Liver (tissue), 9 donors: ENCODE measurements around the gene ARHGAP23. TPM values are rescaled to one million over a fixed set of nuclear protein-coding genes. Genes with fewer than 3 reads are reported as not detected.

Source experiments
- DNase-seq: peaks from one replicate; pipeline ENCODE4 v3.0.0-alpha.2; 2017; ENCODE audit warnings: low spot score
- H3K27ac ChIP-seq, 2 donors: one replicate each; pipeline ENCODE4 v1.7.0; 2013; ENCODE audit warnings: inconsistent platforms in 2 of 2, low read length in 2 of 2, control low read depth in 1 of 2, low read depth in 1 of 2, mild to moderate bottlenecking in 1 of 2
- H3K27me3 ChIP-seq, 4 donors: one replicate each; pipeline versions ENCODE4 v1.6.1 to v1.7.0; 2013; ENCODE audit warnings: low read length in 3 of 4, inconsistent platforms in 1 of 4, mild to moderate bottlenecking in 1 of 4, moderate library complexity in 1 of 4; ENCODE audit not compliant: control insufficient read depth in 4 of 4, insufficient read depth in 4 of 4
- H3K36me3 ChIP-seq, 4 donors: one replicate each; pipeline versions ENCODE4 v1.6.1 to v1.7.0; 2013; ENCODE audit warnings: low read length in 3 of 4, mild to moderate bottlenecking in 3 of 4, low read depth in 1 of 4, moderate library complexity in 1 of 4; ENCODE audit not compliant: control insufficient read depth in 4 of 4, insufficient read depth in 3 of 4
- H3K4me1 ChIP-seq, 4 donors: one replicate each; pipeline versions ENCODE4 v1.6.1 to v1.7.0; 2013; ENCODE audit warnings: low read length in 3 of 4, mild to moderate bottlenecking in 3 of 4, moderate library complexity in 1 of 4; ENCODE audit not compliant: control insufficient read depth in 4 of 4, insufficient read depth in 4 of 4
- H3K4me3 ChIP-seq, 3 donors: one replicate each; pipeline versions ENCODE4 v1.6.1 to v1.7.0; 2013; ENCODE audit warnings: low read length in 3 of 3, control low read depth in 1 of 3, low read depth in 1 of 3, mild to moderate bottlenecking in 1 of 3
- H3K9ac ChIP-seq, 2 donors: one replicate each; pipeline ENCODE4 v1.7.0; 2013; ENCODE audit warnings: low read length in 2 of 2, mild to moderate bottlenecking in 2 of 2, moderate library complexity in 2 of 2, control low read depth in 1 of 2, low read depth in 1 of 2
- H3K9me3 ChIP-seq, 4 donors: one replicate each; pipeline versions ENCODE4 v1.6.1 to v1.7.0; 2013; ENCODE audit warnings: low read length in 3 of 4; ENCODE audit not compliant: control insufficient read depth in 4 of 4
- ATF3 ChIP-seq: IDR thresholded peaks from 2 replicates; pipeline ENCODE4 v1.6.1; 2016; ENCODE audit warnings: antibody characterized with exemption
- CTCF ChIP-seq: fragments of 150-350 bp; IDR thresholded peaks from 2 replicates; pipeline ENCODE4 v1.5.1; 2017; ENCODE audit warnings: improper control_type of control experiment, low read depth, low read length; ENCODE audit not compliant: missing input control
- EGR1 ChIP-seq, 2 donors: IDR thresholded peaks; 2 replicates each; pipeline ENCODE4 v1.6.1; 2016 to 2018; ENCODE audit warnings: antibody characterized with exemption in 2 of 2, low read depth in 2 of 2
- FOXA1 ChIP-seq: IDR thresholded peaks from 2 replicates; pipeline ENCODE4 v1.6.1; 2016; ENCODE audit warnings: antibody characterized with exemption
- FOXA2 ChIP-seq: IDR thresholded peaks from 2 replicates; pipeline ENCODE4 v1.6.1; 2016; ENCODE audit warnings: antibody characterized with exemption
- GABPA ChIP-seq, 2 donors: IDR thresholded peaks in 1 of 2; conservative IDR thresholded peaks in 1 of 2; 2 replicates each; pipeline ENCODE4 v1.6.1; 2016; ENCODE audit warnings: antibody characterized with exemption in 2 of 2, mild to moderate bottlenecking in 1 of 2, moderate library complexity in 1 of 2
- HNF4G ChIP-seq: IDR thresholded peaks from 2 replicates; pipeline ENCODE4 v1.6.1; 2016; ENCODE audit warnings: antibody characterized with exemption
- JUND ChIP-seq, 2 donors: IDR thresholded peaks; 2 replicates each; pipeline ENCODE4 v1.6.1; 2016; ENCODE audit warnings: antibody characterized with exemption in 2 of 2
- NR2F2 ChIP-seq: IDR thresholded peaks from 2 replicates; pipeline ENCODE4 v1.6.1; 2016; ENCODE audit warnings: antibody characterized with exemption
- RAD21 ChIP-seq, 2 donors: IDR thresholded peaks; 2 replicates each; pipeline ENCODE4 v1.6.1; 2016; ENCODE audit warnings: antibody characterized with exemption in 2 of 2, mild to moderate bottlenecking in 2 of 2
- RXRA ChIP-seq, 2 donors: IDR thresholded peaks; 2 replicates each; pipeline ENCODE4 v1.6.1; 2017 to 2018; ENCODE audit warnings: antibody characterized with exemption in 2 of 2, mild to moderate bottlenecking in 1 of 2
- SP1 ChIP-seq: IDR thresholded peaks from 2 replicates; pipeline ENCODE4 v1.6.1; 2018; ENCODE audit warnings: antibody characterized with exemption, mild to moderate bottlenecking
- TAF1 ChIP-seq: conservative IDR thresholded peaks from 2 replicates; pipeline ENCODE4 v1.6.1; 2016; ENCODE audit warnings: antibody characterized with exemption, mild to moderate bottlenecking
- YY1 ChIP-seq: IDR thresholded peaks from 2 replicates; pipeline ENCODE4 v1.6.1; 2016; ENCODE audit warnings: antibody characterized with exemption, mild to moderate bottlenecking
- WGBS: extraction: QIAGEN DNeasy Blood & Tissue Kit; methylation state at CpG from one replicate; pipeline ENCODE4 v1.1.7; 2013; 5-methylcytosine and 5-hydroxymethylcytosine counted together
- polyA plus RNA-seq, 2 donors: library from polyadenylated mRNA; stranded (reverse) in 1 of 2; unstranded in 1 of 2; fragments of 200-250 nt in 1 of 2; fragments of >200 nt in 1 of 2; fragmentation: Nextera tagmentation in 1 of 2; extraction: Ambion mirVana in 1 of 2; gene quantifications; one replicate each; pipeline versions ENCODE4 v1.2.1 to v1.2.3, GENCODE V29; 2013 to 2015
- total RNA-seq, 2 donors: library from RNA; depleted of rRNA; stranded (reverse); fragments of >200 nt; gene quantifications; one replicate each; pipeline ENCODE4 v1.2.3, GENCODE V29; 2014
- TF ChIP-seq, protein P1 (sequence below): IDR thresholded peaks from 2 replicates; pipeline ENCODE4 v1.6.1; 2016; ENCODE audit warnings: antibody characterized with exemption
- TF ChIP-seq, protein P2 (sequence below): IDR thresholded peaks from 2 replicates; pipeline ENCODE4 v1.6.1; 2016; ENCODE audit warnings: antibody characterized with exemption
- donor health status: healthy.
- donor health status: healthy.
- donor health status: healthy.
- donor health status: healthy.
- donor health status: healthy.

The ARHGAP23 gene
- total and polyA plus RNA-seq, 4 donors, result 0.28 to 31.8 (median 4.6) TPM

- no peaks in the 10 kb centered on the region for H3K36me3 ChIP-seq
- H3K9ac ChIP-seq, result no peak overlapping the region
- H3K27me3 ChIP-seq, result no peaks in the 10 kb centered on the region
- no peak for DNase-seq
- H3K4me1 ChIP-seq, result peaks cover 0 to 8% (median 1%) of the 10 kb centered on the region in 4 donors
- no peak overlapping the region for H3K27ac ChIP-seq
- WGBS, result 85% methylated on average over 19 of the region's 19 CpGs
- no peak overlapping the region for H3K4me3 ChIP-seq
- H3K9me3 ChIP-seq, result no peaks in the 10 kb centered on the region
- TF ChIP-seq YY1, result no peak
These were observed 32.7 kb downstream of the ARHGAP23 start for GRCh38 chr17:38460716-38461630.

DNA sequence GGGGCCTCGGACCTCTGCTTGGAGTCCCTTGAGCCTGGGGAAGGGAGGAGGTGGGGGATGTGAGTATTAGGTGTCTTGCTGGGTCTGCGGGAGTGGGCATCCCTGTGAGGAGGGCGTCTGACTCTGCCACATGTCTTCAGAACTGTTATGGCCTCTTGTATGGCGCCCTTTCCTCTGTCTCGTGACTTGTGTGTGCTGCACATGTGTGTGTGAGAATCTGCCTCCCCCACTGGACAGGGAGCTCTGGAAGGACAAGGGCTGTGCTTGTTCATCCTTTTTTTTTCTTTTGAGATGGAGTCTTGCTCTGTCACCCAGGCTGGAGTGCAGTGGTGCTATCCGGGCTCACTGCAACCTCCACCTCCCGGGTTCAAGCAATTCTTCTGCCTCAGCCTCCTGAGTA is 33.4 kb downstream of the ARHGAP23 start:
- H3K4me3 ChIP-seq, result no peak overlapping the region
- WGBS, result 87% methylated on average over 7 of the region's 7 CpGs
- TF ChIP-seq RAD21 (IDR thresholded peaks at IDR 0.05) (no peak), ATF3 (no peak), TAF1 (no peak), EGR1 (IDR thresholded peaks at IDR 0.05; ENCODE audit: low read depth in 2 of 2) (no peak), YY1 (no peak), SP1 (no peak), NR2F2 (no peak), CTCF (no peak), GABPA (IDR thresholded peaks at IDR 0.05 in 1 of 2, conservative IDR thresholded peaks at IDR 0.05 in 1 of 2) (no peak), JUND (IDR thresholded peaks at IDR 0.05) (no peak), HNF4G (no peak), RXRA (IDR thresholded peaks at IDR 0.05) (no peak), FOXA1 (no peak), FOXA2 (no peak)
- TF ChIP-seq, protein P1, sequence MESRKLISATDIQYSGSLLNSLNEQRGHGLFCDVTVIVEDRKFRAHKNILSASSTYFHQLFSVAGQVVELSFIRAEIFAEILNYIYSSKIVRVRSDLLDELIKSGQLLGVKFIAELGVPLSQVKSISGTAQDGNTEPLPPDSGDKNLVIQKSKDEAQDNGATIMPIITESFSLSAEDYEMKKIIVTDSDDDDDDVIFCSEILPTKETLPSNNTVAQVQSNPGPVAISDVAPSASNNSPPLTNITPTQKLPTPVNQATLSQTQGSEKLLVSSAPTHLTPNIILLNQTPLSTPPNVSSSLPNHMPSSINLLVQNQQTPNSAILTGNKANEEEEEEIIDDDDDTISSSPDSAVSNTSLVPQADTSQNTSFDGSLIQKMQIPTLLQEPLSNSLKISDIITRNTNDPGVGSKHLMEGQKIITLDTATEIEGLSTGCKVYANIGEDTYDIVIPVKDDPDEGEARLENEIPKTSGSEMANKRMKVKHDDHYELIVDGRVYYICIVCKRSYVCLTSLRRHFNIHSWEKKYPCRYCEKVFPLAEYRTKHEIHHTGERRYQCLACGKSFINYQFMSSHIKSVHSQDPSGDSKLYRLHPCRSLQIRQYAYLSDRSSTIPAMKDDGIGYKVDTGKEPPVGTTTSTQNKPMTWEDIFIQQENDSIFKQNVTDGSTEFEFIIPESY, result no peak
- TF ChIP-seq, protein P2, sequence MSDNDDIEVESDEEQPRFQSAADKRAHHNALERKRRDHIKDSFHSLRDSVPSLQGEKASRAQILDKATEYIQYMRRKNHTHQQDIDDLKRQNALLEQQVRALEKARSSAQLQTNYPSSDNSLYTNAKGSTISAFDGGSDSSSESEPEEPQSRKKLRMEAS, result no peak
- no peaks in the 10 kb centered on the region for H3K9me3 ChIP-seq
- H3K27me3 ChIP-seq, result no peaks in the 10 kb centered on the region
- no peak overlapping the region for H3K9ac ChIP-seq
- no peaks in the 10 kb centered on the region for H3K36me3 ChIP-seq
- H3K27ac ChIP-seq, result no peak overlapping the region
- no peak for DNase-seq
- peaks cover 0 to 8% (median 1%) of the 10 kb centered on the region in 4 donors for H3K4me1 ChIP-seq
